ENCODE data around the gene ENTPD3. TPM values are rescaled to one million over a fixed set of nuclear protein-coding genes. Genes with fewer than 3 reads are reported as not detected.

Gene ENTPD3
- polyA plus RNA-seq, 3 donors: not detected

DNA sequence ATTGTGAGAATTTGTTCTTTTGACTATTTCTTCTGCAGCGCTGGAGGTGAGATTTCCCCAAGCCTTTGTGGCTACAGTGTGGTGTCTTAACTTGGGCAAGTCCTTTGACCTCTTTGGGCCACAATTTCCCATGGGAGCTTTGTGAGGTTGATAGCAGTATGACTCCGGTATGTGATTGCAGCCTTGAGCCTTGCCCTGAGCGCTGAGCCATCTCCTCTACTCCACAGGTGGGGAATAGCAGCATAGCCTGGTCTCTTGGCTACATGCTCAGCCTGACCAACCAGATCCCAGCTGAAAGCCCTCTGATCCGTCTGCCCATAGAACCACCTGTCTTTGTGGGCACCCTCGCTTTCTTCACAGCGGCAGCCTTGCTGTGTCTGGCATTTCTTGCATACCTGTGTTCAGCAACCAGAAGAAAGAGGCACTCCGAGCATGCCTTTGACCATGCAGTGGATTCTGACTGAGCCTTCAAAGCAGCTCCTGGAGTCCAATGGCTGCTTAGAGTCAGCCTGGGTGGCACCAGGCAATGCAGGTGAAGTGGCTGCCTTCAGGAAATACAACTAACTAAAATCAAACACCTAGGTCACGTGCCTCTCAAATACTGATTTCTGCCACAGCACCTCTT, 40.2 kb downstream of the ENTPD3 start:
- Histone ChIP-seq H3K27me3 (ENCODE audit: control insufficient read depth in 2 of 2, insufficient read depth in 2 of 2, low read length in 2 of 2) (no peaks in the 10 kb centered on the region), H2AFZ (ENCODE audit: insufficient read depth, low read depth, low read length, poor library complexity, severe bottlenecking) (no peak overlapping the region), H3K27ac (ENCODE audit: low read depth in 1 of 2, low read length in 2 of 2) (no peak overlapping the region), H3K4me1 (ENCODE audit: control insufficient read depth in 1 of 2, insufficient read depth in 2 of 2, low read length in 2 of 2) (no peaks in the 10 kb centered on the region), H4K20me1 (ENCODE audit: insufficient read depth, low read length) (no peaks in the 10 kb centered on the region), H3K9me3 (replicated peaks in 1 of 2; ENCODE audit: control insufficient read depth in 1 of 2, insufficient read depth in 1 of 2, low read length in 2 of 2) (no peaks in the 10 kb centered on the region), H3K79me2 (ENCODE audit: insufficient read depth, low read length) (no peaks in the 10 kb centered on the region), H3K9ac (ENCODE audit: insufficient read depth, low read length, poor library complexity, severe bottlenecking) (no peak overlapping the region), H3K4me3 (replicated peaks in 1 of 3; ENCODE audit: low read depth in 2 of 3, low read length in 3 of 3) (no peak overlapping the region), H3K36me3 (replicated peaks in 1 of 2; ENCODE audit: control insufficient read depth in 1 of 2, insufficient read depth in 2 of 2, low read length in 2 of 2) (no peaks in the 10 kb centered on the region), H3K4me2 (replicated peaks; ENCODE audit: extremely low read depth, low read length, poor library complexity, severe bottlenecking) (no peak overlapping the region)
- no peak for TF ChIP-seq CTCF (IDR thresholded peaks at IDR 0.05)
- H3K9me3 Mint-ChIP-seq: no peaks in the 10 kb centered on the region
- 100% methylated on average over 6 of the region's 8 CpGs for WGBS (ENCODE audit: insufficient coverage)
- H3K27me3 Mint-ChIP-seq (ENCODE audit: low read depth in 3 of 3): no peaks in the 10 kb centered on the region
- peaks cover 0 to 5% of the 10 kb centered on the region in 2 donors for H3K36me3 Mint-ChIP-seq
- H3K4me3 Mint-ChIP-seq: no peak overlapping the region
- no peak for DNase-seq
- no peaks in the 10 kb centered on the region for H3K4me1 Mint-ChIP-seq
- intact Hi-C loops (cut with micrococcal nuclease): no loop called here
- H3K27ac Mint-ChIP-seq: no peak overlapping the region

- no peak for DNase-seq
- H4K20me1 ChIP-seq (ENCODE audit: insufficient read depth, low read length): no peaks in the 10 kb centered on the region
- no peaks in the 10 kb centered on the region for H3K36me3 Mint-ChIP-seq
- no peaks in the 10 kb centered on the region for H3K9me3 ChIP-seq (replicated peaks in 1 of 2; ENCODE audit: control insufficient read depth in 1 of 2, insufficient read depth in 1 of 2, low read length in 2 of 2)
- no peaks in the 10 kb centered on the region for H3K79me2 ChIP-seq (ENCODE audit: insufficient read depth, low read length)
- H3K27me3 ChIP-seq (ENCODE audit: control insufficient read depth in 2 of 2, insufficient read depth in 2 of 2, low read length in 2 of 2): no peaks in the 10 kb centered on the region
- TF ChIP-seq CTCF (IDR thresholded peaks at IDR 0.05): no peak
- H3K4me1 Mint-ChIP-seq: no peaks in the 10 kb centered on the region
- H3K4me1 ChIP-seq (ENCODE audit: control insufficient read depth in 1 of 2, insufficient read depth in 2 of 2, low read length in 2 of 2): no peaks in the 10 kb centered on the region
- H3K4me2 ChIP-seq (replicated peaks; ENCODE audit: extremely low read depth, low read length, poor library complexity, severe bottlenecking): no peak overlapping the region
- no peak overlapping the region for H3K4me3 Mint-ChIP-seq
- H3K36me3 ChIP-seq (replicated peaks in 1 of 2; ENCODE audit: control insufficient read depth in 1 of 2, insufficient read depth in 2 of 2, low read length in 2 of 2): no peaks in the 10 kb centered on the region
- WGBS (ENCODE audit: insufficient coverage): no CpG with 5 or more reads among the region's 2 CpGs
- peaks cover 0 to 1% (median 0%) of the 10 kb centered on the region in 3 donors for H3K27me3 Mint-ChIP-seq (ENCODE audit: low read depth in 3 of 3)
- no peak overlapping the region for H3K4me3 ChIP-seq (replicated peaks in 1 of 3; ENCODE audit: low read depth in 2 of 3, low read length in 3 of 3)
- no peak overlapping the region for H3K27ac Mint-ChIP-seq
- H3K9ac ChIP-seq (ENCODE audit: insufficient read depth, low read length, poor library complexity, severe bottlenecking): no peak overlapping the region
- H3K9me3 Mint-ChIP-seq: no peaks in the 10 kb centered on the region
- H3K27ac ChIP-seq (ENCODE audit: low read depth in 1 of 2, low read length in 2 of 2): no peak overlapping the region
- intact Hi-C loops (cut with micrococcal nuclease): no loop called here
- no peak overlapping the region for H2AFZ ChIP-seq (ENCODE audit: insufficient read depth, low read depth, low read length, poor library complexity, severe bottlenecking)
Observed at GRCh38 chr3:40432793-40433192, 45.8 kb downstream of the ENTPD3 start.

All from CD14-positive monocyte (primary cell).